AG09319 (cell line): ENCODE results near the gene IL36A.

Experiments used
- DNase-seq: peaks from one replicate; pipeline ENCODE4 v3.0.0-alpha.2; 2010; ENCODE audit warnings: low read depth; ENCODE audit errors: extremely low read depth
- TF ChIP-seq, protein P1 (sequence below): IDR thresholded peaks from 2 replicates; pipeline ENCODE4 v1.5.1; 2011; ENCODE audit warnings: low read depth, mild to moderate bottlenecking, inconsistent platforms, low read length, moderate library complexity

IL36A gene, protein sequence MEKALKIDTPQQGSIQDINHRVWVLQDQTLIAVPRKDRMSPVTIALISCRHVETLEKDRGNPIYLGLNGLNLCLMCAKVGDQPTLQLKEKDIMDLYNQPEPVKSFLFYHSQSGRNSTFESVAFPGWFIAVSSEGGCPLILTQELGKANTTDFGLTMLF

DNA sequence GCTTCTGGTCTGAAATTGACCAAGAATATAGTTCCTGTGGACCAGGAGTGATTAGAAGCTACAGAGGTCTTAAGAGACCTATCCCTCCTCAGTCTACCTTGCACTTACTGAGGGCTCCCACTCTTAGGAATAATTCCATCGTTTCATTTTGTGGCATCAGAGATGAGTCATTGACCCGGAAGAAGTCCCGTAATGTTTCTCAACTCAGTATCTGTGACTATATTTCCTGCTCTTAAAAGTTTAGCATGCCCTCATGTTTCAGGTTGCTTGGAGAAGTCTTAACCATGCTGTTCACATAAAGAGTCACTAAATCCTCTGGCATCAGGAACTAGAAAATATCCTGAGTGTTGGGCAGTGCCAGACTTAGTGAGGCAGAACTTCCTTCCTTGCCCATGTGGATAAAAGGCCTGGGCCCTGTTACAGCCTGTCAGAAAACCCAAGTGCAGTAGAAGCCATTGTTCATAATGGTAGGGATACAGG lies at the start of gene IL36A:
TSS of gene IL36A (plus strand) at position 430 of the 480 bp plus-strand sequence. CDS start 413 bp downstream, outside the sequence.
- TF ChIP-seq, protein P1, sequence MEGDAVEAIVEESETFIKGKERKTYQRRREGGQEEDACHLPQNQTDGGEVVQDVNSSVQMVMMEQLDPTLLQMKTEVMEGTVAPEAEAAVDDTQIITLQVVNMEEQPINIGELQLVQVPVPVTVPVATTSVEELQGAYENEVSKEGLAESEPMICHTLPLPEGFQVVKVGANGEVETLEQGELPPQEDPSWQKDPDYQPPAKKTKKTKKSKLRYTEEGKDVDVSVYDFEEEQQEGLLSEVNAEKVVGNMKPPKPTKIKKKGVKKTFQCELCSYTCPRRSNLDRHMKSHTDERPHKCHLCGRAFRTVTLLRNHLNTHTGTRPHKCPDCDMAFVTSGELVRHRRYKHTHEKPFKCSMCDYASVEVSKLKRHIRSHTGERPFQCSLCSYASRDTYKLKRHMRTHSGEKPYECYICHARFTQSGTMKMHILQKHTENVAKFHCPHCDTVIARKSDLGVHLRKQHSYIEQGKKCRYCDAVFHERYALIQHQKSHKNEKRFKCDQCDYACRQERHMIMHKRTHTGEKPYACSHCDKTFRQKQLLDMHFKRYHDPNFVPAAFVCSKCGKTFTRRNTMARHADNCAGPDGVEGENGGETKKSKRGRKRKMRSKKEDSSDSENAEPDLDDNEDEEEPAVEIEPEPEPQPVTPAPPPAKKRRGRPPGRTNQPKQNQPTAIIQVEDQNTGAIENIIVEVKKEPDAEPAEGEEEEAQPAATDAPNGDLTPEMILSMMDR: no peak
- DNase-seq: no peak

DNA sequence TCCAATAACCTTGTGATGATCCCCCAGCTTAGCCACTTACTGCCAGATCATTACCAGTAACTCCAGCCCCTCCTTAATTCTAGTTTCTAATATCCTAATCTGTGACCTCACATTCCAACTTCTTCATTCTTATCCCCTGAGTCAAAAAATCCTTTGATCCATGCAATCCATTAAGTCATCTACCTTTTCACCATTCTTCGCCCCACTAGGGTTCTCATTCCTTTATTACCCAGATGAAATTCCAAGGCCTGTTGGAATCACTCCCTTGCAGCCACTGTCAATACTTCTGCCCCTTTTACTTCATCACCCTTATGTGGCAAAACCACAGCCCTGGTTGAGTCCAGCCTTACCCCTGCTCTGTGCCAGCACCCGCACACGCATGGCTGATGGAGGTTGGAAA lies 47.7 kb upstream of the IL36A start:
- TF ChIP-seq, protein P1: no peak

GRCh38 chr2:112958428-112959108 lies 46.7 kb upstream of the IL36A start:
- DNase-seq: peak; percentile 12
- TF ChIP-seq, protein P1: peak; percentile 95

More for the DNA sequence above, 47.7 kb upstream of the IL36A start:
- no peak for DNase-seq

DNA sequence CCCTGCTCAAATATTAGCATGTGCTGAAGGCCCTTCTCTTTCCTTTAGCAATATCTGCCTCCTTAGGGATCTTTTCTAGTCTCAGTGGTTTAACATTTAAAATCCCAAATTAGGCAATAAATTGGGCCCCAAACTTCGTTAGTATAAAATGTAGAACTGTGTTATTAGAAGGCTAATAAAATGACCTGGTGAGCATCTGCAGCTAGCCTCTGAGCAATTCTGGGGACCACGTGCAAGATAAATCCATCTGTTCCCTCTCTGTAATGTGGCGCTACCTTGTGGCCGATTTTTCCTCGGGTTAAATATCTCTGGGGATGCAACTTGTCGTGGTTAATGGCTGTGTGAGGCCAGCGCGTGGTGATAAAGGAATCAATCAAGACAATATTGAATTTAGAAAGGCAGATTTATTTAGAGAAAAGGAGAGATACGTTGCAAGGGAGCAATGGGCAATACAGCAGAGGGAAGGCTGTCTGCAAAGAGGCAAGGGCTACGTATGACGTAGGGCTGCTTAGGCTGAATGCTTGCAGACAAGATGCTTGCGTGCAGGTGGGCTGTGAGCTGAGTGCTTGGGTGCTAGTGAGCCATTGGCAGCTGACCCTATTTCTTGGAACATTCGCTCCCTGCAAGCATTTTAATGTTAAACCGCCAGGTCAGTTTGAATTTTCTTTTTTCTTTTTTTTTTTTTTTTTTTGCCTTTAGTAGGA lies 46.0 kb upstream of the IL36A start:
- no peak for DNase-seq
- TF ChIP-seq, protein P1: no peak

DNA sequence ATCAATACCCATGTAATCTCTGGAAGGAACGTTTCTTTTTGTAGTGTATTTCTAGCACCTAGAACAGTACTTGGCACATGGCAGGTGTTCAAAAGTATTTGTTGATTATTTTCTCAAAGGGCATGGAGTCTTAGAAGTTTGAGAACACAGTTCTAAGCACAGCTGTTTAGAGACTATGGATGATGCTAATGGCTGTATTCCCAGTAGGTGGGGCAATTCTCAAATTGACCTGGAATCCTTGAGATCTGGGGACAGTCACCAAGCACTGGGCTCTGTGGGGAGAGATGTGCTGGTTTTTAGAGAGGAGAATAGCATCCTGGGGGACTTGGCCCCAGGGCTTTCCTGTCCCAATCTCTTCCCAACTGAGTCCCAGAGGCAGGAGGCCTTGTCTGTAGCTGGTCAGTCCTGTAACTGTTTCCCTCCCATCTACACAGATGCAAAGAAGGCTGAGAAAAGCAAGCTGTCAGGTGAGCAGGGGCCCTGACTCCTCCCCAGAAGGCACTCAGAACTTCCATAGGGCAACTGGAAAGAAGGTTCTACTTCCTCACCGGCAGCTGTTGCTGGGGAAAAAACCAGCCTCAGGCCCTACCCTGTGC lies 44.9 kb upstream of the IL36A start:
- TF ChIP-seq, protein P1: no peak; the same call in 1 of the 2 replicates

DNA sequence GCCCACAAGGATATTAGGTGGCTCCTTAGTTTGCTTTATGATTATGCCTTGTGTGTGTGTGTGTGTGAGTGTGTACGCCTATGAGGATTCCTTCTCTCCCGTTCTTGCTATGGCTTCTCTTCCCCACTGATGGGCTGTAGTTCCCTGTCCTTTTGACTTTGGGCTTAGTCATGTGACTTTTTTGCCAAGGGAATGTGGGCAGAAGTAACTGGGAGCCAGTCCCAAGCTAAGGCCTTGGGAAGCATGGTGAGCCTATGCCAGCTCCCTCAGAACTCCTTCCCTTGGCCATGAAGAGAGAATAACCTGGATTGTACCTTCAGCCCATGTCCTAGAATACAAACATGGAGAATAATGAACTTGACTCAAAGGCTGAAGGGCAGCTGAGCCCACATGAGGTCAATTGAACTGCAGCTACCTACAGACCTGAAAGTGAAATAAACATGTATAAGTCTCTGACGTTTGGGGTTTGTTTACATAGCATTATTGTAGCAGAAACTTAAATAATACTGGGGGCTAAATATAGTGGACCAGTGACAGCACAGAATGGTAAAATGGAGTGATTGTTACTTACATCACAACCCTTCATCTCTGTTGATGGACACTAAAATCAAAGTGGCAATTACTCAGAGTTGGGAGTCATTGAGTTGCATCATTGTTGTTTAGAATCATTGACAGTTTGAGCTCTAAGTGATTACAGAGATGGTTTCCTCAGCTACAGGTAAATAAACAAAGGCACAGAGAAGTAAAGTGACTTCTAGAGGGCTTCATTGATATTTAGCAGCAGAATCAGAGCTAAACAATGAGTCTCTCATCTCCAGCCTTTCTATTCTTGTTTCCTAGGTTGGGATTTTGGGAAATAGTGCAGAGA lies 42.7 kb upstream of the IL36A start:
- TF ChIP-seq, protein P1: no peak
- DNase-seq: no peak

More for the DNA sequence above, 44.9 kb upstream of the IL36A start:
- no peak for DNase-seq
